Lung (tissue), 12 donors: ENCODE data around the gene PPT2. TPM values are rescaled to one million over a fixed set of nuclear protein-coding genes. Genes with fewer than 3 reads are reported as not detected.

Experiments used
- ATAC-seq: fragments of 200-7000 bp; cut with Tn5 transposase; one replicate; pipeline ENCODE4 v1.9.1; 2020; ENCODE audit warnings: moderate number of reproducible peaks; ENCODE audit not compliant: insufficient read depth, low FRiP score
- DNase-seq, 3 donors: peaks; one replicate each; pipeline ENCODE4 v3.0.0-alpha.2; 2013 to 2017
- H3K27ac ChIP-seq, 2 donors: one replicate each; pipeline ENCODE4 v1.5.1; 2013; ENCODE audit warnings: mild to moderate bottlenecking in 2 of 2, moderate library complexity in 2 of 2, control low read depth in 1 of 2, inconsistent platforms in 1 of 2, low read depth in 1 of 2, low read length in 1 of 2
- H3K27me3 ChIP-seq, 3 donors: one replicate each; pipeline ENCODE4 v1.5.1; 2013; ENCODE audit warnings: low read length in 2 of 3; ENCODE audit not compliant: control insufficient read depth in 3 of 3, insufficient read depth in 3 of 3
- H3K36me3 ChIP-seq, 4 donors: one replicate each; pipeline ENCODE4 v1.5.1; 2013; ENCODE audit warnings: low read length in 4 of 4, mild to moderate bottlenecking in 1 of 4, moderate library complexity in 1 of 4; ENCODE audit not compliant: control insufficient read depth in 4 of 4, insufficient read depth in 4 of 4
- H3K4me1 ChIP-seq, 5 donors: one replicate each; pipeline ENCODE4 v1.5.1; 2013; ENCODE audit warnings: low read length in 5 of 5, mild to moderate bottlenecking in 2 of 5, moderate library complexity in 1 of 5; ENCODE audit not compliant: control insufficient read depth in 5 of 5, insufficient read depth in 5 of 5
- H3K4me3 ChIP-seq: one replicate; pipeline ENCODE4 v1.5.1; 2013; ENCODE audit warnings: mild to moderate bottlenecking, control low read depth, moderate library complexity
- H3K9ac ChIP-seq, 2 donors: one replicate each; pipeline ENCODE4 v1.5.1; 2013; ENCODE audit warnings: low read length in 2 of 2, control low read depth in 1 of 2; ENCODE audit not compliant: insufficient read depth in 1 of 2
- H3K9me3 ChIP-seq, 4 donors: one replicate each; pipeline ENCODE4 v1.5.1; 2013; ENCODE audit warnings: low read length in 3 of 4, mild to moderate bottlenecking in 1 of 4, moderate library complexity in 1 of 4; ENCODE audit not compliant: control insufficient read depth in 4 of 4, insufficient read depth in 3 of 4
- WGBS, 2 donors: extraction: QIAGEN DNeasy Blood & Tissue Kit; methylation state at CpG; one replicate each; pipeline ENCODE4 v1.1.7; 2013; 5-methylcytosine and 5-hydroxymethylcytosine counted together
- polyA plus RNA-seq, 2 donors: library from polyadenylated mRNA; stranded (reverse); fragments of 200-250 nt; gene quantifications; one replicate each; pipeline ENCODE4 v1.2.1, GENCODE V29; 2013
- total RNA-seq, 2 donors: library from RNA; depleted of rRNA in 1 of 2; stranded (reverse); fragments of >200 nt in 1 of 2; gene quantifications; one replicate each; pipeline ENCODE4 v1.2.1, GENCODE V29; 2014 to 2021
- TF ChIP-seq, protein P1 (sequence below): IDR thresholded peaks from 2 replicates; pipeline ENCODE4 v1.5.1; 2012; ENCODE audit warnings: mild to moderate bottlenecking; ENCODE audit errors: control extremely low read depth, extremely low read depth
- donor health status: control.
- donor health status: control.
- donor health status: Bipolar disorder and iron deficiency.
- donor health status: healthy.
- donor health status: DM: yes; HTN: yes; CAD: no.

PPT2 gene
- total and polyA plus RNA-seq, 4 donors = 5.7 to 212 (median 11.1) TPM

- ATAC-seq (no peak), DNase-seq (no peak)
- peak overlapping the region; percentile 79 to 84 for H3K9ac ChIP-seq
- peaks cover 4 to 48% (median 25%) of the 10 kb centered on the region in 5 donors for H3K4me1 ChIP-seq
- no peaks in the 10 kb centered on the region for H3K9me3 ChIP-seq
- peak overlapping the region in 1 of 2 donors; percentile 83 for H3K27ac ChIP-seq
- H3K27me3 ChIP-seq = no peaks in the 10 kb centered on the region
- H3K36me3 ChIP-seq = peaks cover 0 to 15% (median 10%) of the 10 kb centered on the region in 4 donors
- TF ChIP-seq, protein P1, sequence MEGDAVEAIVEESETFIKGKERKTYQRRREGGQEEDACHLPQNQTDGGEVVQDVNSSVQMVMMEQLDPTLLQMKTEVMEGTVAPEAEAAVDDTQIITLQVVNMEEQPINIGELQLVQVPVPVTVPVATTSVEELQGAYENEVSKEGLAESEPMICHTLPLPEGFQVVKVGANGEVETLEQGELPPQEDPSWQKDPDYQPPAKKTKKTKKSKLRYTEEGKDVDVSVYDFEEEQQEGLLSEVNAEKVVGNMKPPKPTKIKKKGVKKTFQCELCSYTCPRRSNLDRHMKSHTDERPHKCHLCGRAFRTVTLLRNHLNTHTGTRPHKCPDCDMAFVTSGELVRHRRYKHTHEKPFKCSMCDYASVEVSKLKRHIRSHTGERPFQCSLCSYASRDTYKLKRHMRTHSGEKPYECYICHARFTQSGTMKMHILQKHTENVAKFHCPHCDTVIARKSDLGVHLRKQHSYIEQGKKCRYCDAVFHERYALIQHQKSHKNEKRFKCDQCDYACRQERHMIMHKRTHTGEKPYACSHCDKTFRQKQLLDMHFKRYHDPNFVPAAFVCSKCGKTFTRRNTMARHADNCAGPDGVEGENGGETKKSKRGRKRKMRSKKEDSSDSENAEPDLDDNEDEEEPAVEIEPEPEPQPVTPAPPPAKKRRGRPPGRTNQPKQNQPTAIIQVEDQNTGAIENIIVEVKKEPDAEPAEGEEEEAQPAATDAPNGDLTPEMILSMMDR = no peak
- WGBS, 2 donors = 18 to 36% methylated on average over 2 of the region's 2 CpGs
- H3K4me3 ChIP-seq = peak overlapping the region; percentile 63
Observed at GRCh38 chr6:32175322-32175710, 21.4 kb downstream of the PPT2 start.

DNA sequence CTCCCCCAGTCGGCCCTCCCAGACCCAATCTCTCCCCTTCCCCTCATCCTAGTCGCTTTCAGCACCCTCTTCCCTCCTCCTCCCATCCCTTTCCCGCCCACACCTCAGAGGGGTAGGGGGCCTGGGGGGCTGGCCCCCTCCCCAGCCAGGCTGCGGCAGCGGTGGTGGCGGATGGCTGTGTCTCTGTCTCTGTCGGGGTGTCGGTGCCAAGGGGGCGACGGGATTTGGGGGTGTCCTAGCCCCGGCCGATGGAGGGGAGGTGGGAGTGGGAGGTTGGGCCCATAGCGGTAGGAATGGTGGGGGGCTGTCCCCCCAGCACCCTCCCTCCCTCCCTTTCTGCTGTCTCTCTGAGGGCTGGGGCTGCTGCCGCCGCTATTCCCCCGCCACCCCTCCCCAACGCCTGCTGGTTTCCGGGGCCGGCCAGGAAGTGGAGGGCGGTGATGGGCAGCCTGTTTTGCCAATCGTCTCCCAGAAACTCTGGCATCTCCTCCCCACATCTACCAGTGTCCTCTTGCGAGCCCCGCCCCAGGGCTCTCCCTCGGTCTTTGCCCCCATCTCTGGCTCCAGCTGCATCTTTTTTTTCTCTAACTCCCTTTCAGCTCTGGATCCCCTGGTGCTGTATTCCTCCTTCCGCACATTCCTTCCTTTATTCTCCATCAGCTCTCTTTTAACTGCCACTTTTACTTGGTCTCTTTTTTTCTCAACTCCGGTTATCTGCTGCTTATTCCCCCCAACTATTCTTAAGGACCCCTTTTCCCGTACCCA is 22.0 kb downstream of the PPT2 start, which contains the start of gene AGPAT1:
TSS of gene AGPAT1 (minus strand) at position 374 of the 765 bp plus-strand sequence. CDS start 4,588 bp downstream, outside the sequence.
- WGBS, 2 donors = 1% methylated on average over 22 to 27 of the region's 27 CpGs
- peaks cover 4 to 48% (median 25%) of the 10 kb centered on the region in 5 donors for H3K4me1 ChIP-seq

GRCh38 chr6:32176476-32177182 is 22.7 kb downstream of the PPT2 start:
- H3K27ac ChIP-seq = peak overlapping the region; percentile 88 to 95
- H3K4me1 ChIP-seq = peaks cover 7 to 48% (median 25%) of the 10 kb centered on the region in 5 donors
- H3K9me3 ChIP-seq = no peaks in the 10 kb centered on the region
- H3K27me3 ChIP-seq = no peaks in the 10 kb centered on the region
- ATAC-seq (no peak), DNase-seq (no peak)
- no peak overlapping the region for H3K4me3 ChIP-seq
- peaks cover 0 to 10% (median 6%) of the 10 kb centered on the region in 4 donors for H3K36me3 ChIP-seq
- WGBS, 2 donors = 17 to 27% methylated on average over 5 of the region's 5 CpGs
- TF ChIP-seq, protein P1 = no peak
- H3K9ac ChIP-seq = peak overlapping the region; percentile 74 to 76

More for the DNA sequence above, 22.0 kb downstream of the PPT2 start, which contains the start of gene AGPAT1:
- no peaks in the 10 kb centered on the region for H3K27me3 ChIP-seq
- peak within 1 kb of the TSS; percentile 63 for H3K4me3 ChIP-seq
- peak; percentile 98 to 99 (median 98) for DNase-seq
- H3K9ac ChIP-seq = peak within 1 kb of the TSS; percentile 79 to 84
- ATAC-seq = peak; percentile 71
- H3K36me3 ChIP-seq = peaks cover 0 to 11% (median 6%) of the 10 kb centered on the region in 4 donors
- no peaks in the 10 kb centered on the region for H3K9me3 ChIP-seq
- TF ChIP-seq, protein P1 = no peak
- peak within 1 kb of the TSS; percentile 88 to 95 for H3K27ac ChIP-seq
